NCI-H1105 treated with DMSO at 0.1 percent for 48 hours (cell line): ENCODE results near the gene INSYN1.

ENCODE experiments used
- DNase-seq: peaks from one replicate; lab custom pipeline; 2025; lab: John Stamatoyannopoulos, UW

INSYN1 gene

GRCh38 chr15:73686781-73687256 is 66.3 kb downstream of the INSYN1 start:
- no peak for DNase-seq

DNA sequence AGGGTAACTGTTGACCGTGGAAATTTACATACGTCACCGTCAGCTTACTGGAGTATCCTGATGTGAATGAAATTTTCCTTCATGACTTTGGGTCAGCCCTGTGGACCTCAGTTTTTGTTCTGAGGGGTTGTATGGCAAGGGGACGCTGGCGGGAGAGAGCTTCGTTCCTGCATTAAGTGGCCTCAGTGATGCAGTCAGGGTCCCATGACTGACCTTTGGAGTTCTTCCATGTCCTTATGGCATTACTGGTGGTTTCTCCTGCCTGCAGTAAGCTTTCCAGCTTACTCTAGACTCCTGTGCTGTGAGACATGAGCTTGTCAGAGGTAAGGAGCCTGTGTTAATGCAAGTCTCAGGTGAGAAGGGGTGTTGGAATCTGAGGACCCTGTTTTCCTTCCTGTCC is 67.2 kb downstream of the INSYN1 start:
- no peak for DNase-seq
